Hepatocyte (in vitro differentiated cells): ENCODE measurements around the gene SLC25A20. TPM values are rescaled to one million over a fixed set of nuclear protein-coding genes. Genes with fewer than 3 reads are reported as not detected.

Source experiments
- DNase-seq: peaks from one replicate; pipeline ENCODE4 v3.0.0-alpha.2; 2016; ENCODE audit warnings: low spot score
- H2AFZ ChIP-seq: fragments of 200-600 bp; sonication (generic); 2 replicates; pipeline ENCODE4 v1.6.0; 2016; ENCODE audit warnings: antibody characterized with exemption, mild to moderate bottlenecking
- H3K27ac ChIP-seq: fragments of 200-600 bp; sonication (generic); 2 replicates; pipeline ENCODE4 v1.5.1; 2016; ENCODE audit warnings: mild to moderate bottlenecking
- H3K27me3 ChIP-seq: fragments of 200-600 bp; sonication (generic); 2 replicates; pipeline ENCODE4 v1.6.1; 2016
- H3K36me3 ChIP-seq: fragments of 200-600 bp; sonication (generic); replicated peaks from 2 replicates; pipeline ENCODE4 v1.5.1; 2016; ENCODE audit warnings: low read depth; ENCODE audit not compliant: insufficient read depth
- H3K4me1 ChIP-seq: fragments of 200-600 bp; sonication (generic); 2 replicates; pipeline ENCODE4 v1.5.1; 2016; ENCODE audit warnings: mild to moderate bottlenecking, moderate library complexity; ENCODE audit not compliant: insufficient read depth
- H3K4me2 ChIP-seq: fragments of 200-600 bp; sonication (generic); 2 replicates; pipeline ENCODE4 v1.6.0; 2016
- H3K4me3 ChIP-seq: fragments of 200-600 bp; sonication (generic); 2 replicates; pipeline ENCODE4 v1.5.1; 2016; ENCODE audit warnings: mild to moderate bottlenecking
- H3K79me2 ChIP-seq: fragments of 200-600 bp; sonication (generic); 2 replicates; pipeline ENCODE4 v1.6.0; 2017; ENCODE audit warnings: mild to moderate bottlenecking
- H3K9me2 ChIP-seq: fragments of 200-600 bp; sonication (generic); replicated peaks from 2 replicates; pipeline ENCODE4 v1.6.0; 2017; ENCODE audit warnings: mild to moderate bottlenecking; ENCODE audit not compliant: insufficient read depth
- H3K9me3 ChIP-seq: fragments of 200-600 bp; sonication (generic); 2 replicates; pipeline ENCODE4 v1.5.1; 2016; ENCODE audit warnings: low read depth, mild to moderate bottlenecking
- H4K20me1 ChIP-seq: fragments of 200-600 bp; sonication (generic); 2 replicates; pipeline ENCODE4 v1.6.0; 2016; ENCODE audit warnings: mild to moderate bottlenecking; ENCODE audit not compliant: insufficient read depth, poor library complexity, severe bottlenecking
- EZH2 ChIP-seq: fragments of 200-600 bp; sonication (generic); IDR thresholded peaks from 2 replicates; pipeline ENCODE4 v1.6.1; 2016; ENCODE audit warnings: antibody characterized with exemption, mild to moderate bottlenecking, borderline replicate concordance
- EZH2phosphoT487 ChIP-seq: fragments of 200-600 bp; sonication (generic); IDR thresholded peaks from one replicate; pipeline ENCODE4 v1.6.1; 2018; ENCODE audit warnings: antibody characterized with exemption, mild to moderate bottlenecking, low read depth, moderate library complexity; ENCODE audit not compliant: unreplicated experiment, severe bottlenecking
- WGBS: methylation state at CpG from one replicate; pipeline ENCODE4 v1.1.6; 2016; ENCODE audit warnings: low lambda C conversion rate; ENCODE audit errors: missing lambda C conversion rate; 5-methylcytosine and 5-hydroxymethylcytosine counted together
- polyA plus RNA-seq: library from polyadenylated mRNA; unstranded; fragments of >200 nt; fragmentation: Nextera tagmentation; extraction: Ambion mirVana; gene quantifications from 2 replicates; pipeline ENCODE4 v1.2.1, GENCODE V29; 2016
- total RNA-seq: library from RNA; depleted of rRNA; stranded (reverse); fragments of >200 nt; gene quantifications from 2 replicates; pipeline ENCODE4 v1.2.3, GENCODE V29; 2014
- TF ChIP-seq, protein P1 (sequence below): fragments of 200-600 bp; sonication (generic); IDR thresholded peaks from 2 replicates; pipeline ENCODE4 v1.5.1; 2016; ENCODE audit warnings: antibody characterized with exemption, mild to moderate bottlenecking; ENCODE audit not compliant: poor library complexity

Gene SLC25A20
- total and polyA plus RNA-seq, 2 experiments from 2014 or later, result 46.0 to 59.1 TPM

DNA sequence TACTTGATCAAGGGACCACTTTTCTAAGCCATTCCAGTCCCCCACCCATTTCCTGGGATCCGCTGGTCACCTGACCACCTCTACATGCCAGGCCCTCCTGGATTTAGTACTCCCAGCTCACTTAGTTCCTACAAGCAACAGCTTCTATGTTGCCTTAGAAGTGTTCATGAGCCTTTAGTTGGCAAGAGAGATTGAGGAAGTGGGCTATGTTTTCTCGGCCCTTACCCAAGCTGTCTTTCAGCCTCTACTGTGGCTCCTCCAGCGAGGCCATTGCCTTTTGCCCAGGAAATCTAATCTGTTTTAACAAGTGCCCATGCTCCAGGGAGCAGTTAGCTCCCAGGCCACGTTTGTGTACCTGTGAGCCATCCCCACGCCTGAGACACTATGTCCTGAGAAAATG is 46.5 kb downstream of the SLC25A20 start:
- Histone ChIP-seq H3K79me2 (no peaks in the 10 kb centered on the region), H3K4me2 (no peak overlapping the region), H3K36me3 (no peaks in the 10 kb centered on the region), H3K4me1 (no peaks in the 10 kb centered on the region), H4K20me1 (no peaks in the 10 kb centered on the region), H2AFZ (no peak overlapping the region), H3K9me3 (no peaks in the 10 kb centered on the region), H3K9me2 (no peaks in the 10 kb centered on the region), H3K27me3 (no peaks in the 10 kb centered on the region), H3K27ac (no peak overlapping the region), H3K4me3 (no peak overlapping the region)
- TF ChIP-seq EZH2 (no peak), EZH2phosphoT487 (no peak)
- TF ChIP-seq, protein P1, sequence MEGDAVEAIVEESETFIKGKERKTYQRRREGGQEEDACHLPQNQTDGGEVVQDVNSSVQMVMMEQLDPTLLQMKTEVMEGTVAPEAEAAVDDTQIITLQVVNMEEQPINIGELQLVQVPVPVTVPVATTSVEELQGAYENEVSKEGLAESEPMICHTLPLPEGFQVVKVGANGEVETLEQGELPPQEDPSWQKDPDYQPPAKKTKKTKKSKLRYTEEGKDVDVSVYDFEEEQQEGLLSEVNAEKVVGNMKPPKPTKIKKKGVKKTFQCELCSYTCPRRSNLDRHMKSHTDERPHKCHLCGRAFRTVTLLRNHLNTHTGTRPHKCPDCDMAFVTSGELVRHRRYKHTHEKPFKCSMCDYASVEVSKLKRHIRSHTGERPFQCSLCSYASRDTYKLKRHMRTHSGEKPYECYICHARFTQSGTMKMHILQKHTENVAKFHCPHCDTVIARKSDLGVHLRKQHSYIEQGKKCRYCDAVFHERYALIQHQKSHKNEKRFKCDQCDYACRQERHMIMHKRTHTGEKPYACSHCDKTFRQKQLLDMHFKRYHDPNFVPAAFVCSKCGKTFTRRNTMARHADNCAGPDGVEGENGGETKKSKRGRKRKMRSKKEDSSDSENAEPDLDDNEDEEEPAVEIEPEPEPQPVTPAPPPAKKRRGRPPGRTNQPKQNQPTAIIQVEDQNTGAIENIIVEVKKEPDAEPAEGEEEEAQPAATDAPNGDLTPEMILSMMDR, result no peak
- WGBS, result 92% methylated on average over 5 of the region's 5 CpGs
- DNase-seq, result no peak

DNA sequence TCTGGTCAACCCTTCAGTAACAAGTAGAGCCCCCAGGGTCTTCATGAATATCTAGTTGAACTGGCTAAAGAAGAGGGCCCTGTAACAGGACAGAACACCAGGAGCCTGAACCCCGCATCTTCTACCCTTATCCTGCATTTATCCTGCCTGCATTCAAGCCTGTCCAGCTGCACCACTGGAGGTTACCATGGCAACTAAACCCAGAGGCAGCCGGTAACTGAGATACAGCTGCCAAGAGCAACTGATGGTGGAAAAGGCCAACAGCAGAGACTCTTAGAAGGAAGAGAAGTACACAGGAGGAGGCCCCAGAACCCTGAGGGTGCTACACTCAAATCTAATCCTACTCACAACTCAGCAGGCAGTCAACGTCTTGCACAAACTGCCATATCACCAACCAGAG is 47.3 kb downstream of the SLC25A20 start:
- peaks cover 3% of the 10 kb centered on the region for H3K79me2 ChIP-seq
- H3K4me3 ChIP-seq, result no peak overlapping the region
- 53% methylated on average over 3 of the region's 3 CpGs for WGBS
- peaks cover 3% of the 10 kb centered on the region for H3K4me1 ChIP-seq
- TF ChIP-seq EZH2 (no peak), EZH2phosphoT487 (no peak)
- TF ChIP-seq, protein P1, result no peak
- no peak overlapping the region for H3K4me2 ChIP-seq
- peaks cover 6% of the 10 kb centered on the region for H4K20me1 ChIP-seq
- H2AFZ ChIP-seq, result no peak overlapping the region
- H3K9me2 ChIP-seq, result no peaks in the 10 kb centered on the region
- no peaks in the 10 kb centered on the region for H3K27me3 ChIP-seq
- no peaks in the 10 kb centered on the region for H3K36me3 ChIP-seq
- DNase-seq, result peak; percentile 59
- H3K27ac ChIP-seq, result no peak overlapping the region
- H3K9me3 ChIP-seq, result no peaks in the 10 kb centered on the region

DNA sequence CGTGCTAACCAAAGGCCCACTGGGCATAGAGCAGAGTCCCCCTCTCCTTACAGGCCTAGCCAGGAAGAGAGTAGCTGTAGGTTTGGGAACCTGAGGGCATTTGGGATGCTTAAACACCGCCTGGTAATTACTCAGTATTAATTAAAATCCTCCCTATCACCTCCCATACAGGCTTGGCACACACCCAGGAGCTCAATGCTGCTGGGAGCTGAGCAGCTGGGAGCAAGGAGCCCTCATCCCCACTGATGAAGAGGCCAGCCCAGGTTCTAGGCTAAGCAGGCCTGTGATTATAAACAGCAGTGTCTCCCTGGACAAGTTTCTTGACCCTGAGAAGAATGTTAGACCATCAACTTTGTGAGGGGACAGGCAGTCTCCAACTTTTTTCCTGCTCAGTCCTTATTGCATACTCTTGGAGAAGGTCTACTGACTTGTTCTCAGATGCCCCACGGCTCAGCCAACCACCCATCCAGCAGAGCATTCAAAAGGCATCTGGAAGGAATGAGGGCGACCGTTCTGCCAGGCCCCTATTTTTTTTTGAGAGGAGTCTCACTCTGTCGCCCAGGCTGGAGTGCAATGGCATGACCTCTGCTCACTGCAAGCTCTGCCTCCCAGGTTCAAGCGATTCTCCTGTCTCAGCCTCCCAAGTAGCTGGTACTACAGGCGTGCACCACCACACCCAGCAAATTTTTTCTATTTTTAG is 49.7 kb downstream of the SLC25A20 start:
- no peaks in the 10 kb centered on the region for H3K9me3 ChIP-seq
- no peak for TF ChIP-seq EZH2phosphoT487
- TF ChIP-seq, protein P1, result no peak
- no peak for TF ChIP-seq EZH2
- H3K4me3 ChIP-seq, result no peak overlapping the region
- no peak overlapping the region for H2AFZ ChIP-seq
- H4K20me1 ChIP-seq, result peaks cover 13% of the 10 kb centered on the region
- peaks cover 13% of the 10 kb centered on the region for H3K4me1 ChIP-seq
- H3K9me2 ChIP-seq, result no peaks in the 10 kb centered on the region
- no peak overlapping the region for H3K4me2 ChIP-seq
- H3K27ac ChIP-seq, result no peak overlapping the region
- 98% methylated on average over 8 of the region's 8 CpGs for WGBS
- no peak for DNase-seq
- H3K79me2 ChIP-seq, result peaks cover 20% of the 10 kb centered on the region
- no peaks in the 10 kb centered on the region for H3K36me3 ChIP-seq
- H3K27me3 ChIP-seq, result no peaks in the 10 kb centered on the region
